ENCODE data around the gene POLR1G.
"Not testable (repeated sequence)": the region's sequence is repeated elsewhere in the genome, so short reads cannot be mapped to it uniquely, and the experiment has no call there.

Gene POLR1G

DNA sequence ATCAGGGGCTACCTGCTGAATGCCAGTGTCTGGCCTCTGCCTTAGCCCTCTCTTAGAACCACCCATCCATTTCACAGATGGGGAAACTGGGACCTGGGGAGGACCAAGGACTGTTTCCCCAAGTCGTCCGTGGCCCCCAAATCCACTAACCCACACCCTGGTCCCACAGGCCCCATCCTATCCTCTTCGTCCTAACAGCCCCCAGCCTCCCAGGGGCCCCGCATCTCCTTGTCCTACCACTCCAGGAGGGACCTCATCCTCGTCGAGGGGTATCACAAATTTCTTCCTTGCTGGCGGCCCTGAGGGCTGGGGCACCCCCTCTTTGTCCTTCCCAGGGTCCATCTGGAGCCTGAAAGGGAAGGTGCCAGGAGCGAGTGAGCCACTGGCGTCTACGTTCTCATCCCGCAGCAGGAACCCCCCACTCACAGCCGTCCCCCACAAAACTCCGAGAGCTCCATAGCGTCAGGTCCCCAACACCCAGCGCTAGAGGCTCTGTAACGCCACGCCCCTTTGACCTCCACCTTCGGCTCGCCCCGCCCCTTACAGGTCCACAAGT lies 16.7 kb downstream of the POLR1G start:
- DNase-seq = no peak

DNA sequence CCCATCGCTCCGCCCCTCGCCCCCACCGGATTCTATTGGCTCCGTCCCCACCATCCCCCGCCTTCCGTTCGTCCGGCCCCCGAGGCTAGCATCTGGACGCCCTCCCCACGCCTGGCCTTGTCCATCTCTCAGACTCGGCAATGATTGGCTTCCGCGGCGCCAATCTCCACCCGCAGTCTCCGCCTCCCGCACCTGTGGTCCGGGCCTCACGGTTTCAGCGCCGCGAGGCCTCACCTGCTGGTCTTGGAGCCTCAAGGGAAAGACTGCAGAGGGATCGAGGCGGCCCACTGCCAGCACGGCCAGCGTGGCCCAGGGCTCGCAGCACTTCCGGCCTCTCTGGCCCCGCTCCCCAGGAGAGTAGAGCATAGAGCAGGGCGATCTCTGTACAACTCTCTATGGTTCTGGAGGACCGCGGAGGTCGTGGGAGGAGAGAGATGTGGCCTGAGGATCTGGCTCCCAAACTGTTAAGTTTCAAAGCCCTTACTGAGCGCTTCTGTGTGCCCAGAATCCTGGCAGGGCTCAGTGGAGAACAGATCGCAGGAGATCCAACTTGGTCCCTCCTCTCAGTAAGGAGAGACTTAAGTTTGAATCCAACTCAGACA lies 17.2 kb downstream of the POLR1G start, which contains the start of gene ERCC1:
ERCC1 (minus strand) TSS at position 329 of the 602 bp plus-strand sequence. CDS start 543 bp downstream, outside the sequence.
- DNase-seq = peak; percentile 98

DNA sequence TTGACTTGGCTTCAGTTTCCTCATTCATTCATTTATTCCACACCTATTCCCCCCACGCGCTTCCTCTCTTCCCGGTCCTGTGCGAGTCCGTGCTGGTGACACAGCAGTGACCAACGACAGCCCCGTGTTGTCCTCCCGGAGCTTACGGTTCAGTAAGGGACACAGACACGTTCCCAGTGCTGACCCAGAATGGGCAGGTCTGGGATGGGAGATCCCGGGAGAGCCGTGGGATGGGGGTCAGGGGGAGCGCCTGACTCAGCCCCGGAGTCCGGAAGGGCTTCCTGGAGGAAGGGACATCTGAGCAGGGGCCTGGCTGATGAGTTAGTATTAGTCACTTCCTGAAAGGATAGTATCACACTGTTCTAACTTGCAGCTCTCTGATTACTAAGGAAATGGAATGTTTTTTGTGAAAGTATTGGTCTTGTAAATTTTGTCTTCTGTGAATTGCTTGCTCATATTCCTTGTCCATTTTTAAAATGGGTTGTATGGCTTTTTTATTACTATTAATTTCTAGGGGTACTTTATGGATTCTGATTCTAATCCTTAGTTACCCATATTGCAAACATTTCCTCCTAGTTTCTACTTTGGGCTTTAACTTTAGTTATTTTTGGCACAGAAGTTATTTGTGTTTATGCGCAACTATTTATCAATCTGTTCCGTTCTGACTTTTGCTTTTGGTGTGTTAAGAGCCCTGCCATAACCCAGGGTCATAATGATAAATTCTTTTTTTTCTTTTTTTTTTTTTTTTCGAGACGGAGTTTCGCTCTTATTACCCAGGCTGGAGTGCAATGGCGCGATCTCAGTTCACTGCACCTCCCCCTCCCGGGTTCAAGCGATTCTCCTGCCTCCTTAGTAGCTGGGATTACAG lies 18.0 kb downstream of the POLR1G start:
- peak; percentile 45 for DNase-seq

DNA sequence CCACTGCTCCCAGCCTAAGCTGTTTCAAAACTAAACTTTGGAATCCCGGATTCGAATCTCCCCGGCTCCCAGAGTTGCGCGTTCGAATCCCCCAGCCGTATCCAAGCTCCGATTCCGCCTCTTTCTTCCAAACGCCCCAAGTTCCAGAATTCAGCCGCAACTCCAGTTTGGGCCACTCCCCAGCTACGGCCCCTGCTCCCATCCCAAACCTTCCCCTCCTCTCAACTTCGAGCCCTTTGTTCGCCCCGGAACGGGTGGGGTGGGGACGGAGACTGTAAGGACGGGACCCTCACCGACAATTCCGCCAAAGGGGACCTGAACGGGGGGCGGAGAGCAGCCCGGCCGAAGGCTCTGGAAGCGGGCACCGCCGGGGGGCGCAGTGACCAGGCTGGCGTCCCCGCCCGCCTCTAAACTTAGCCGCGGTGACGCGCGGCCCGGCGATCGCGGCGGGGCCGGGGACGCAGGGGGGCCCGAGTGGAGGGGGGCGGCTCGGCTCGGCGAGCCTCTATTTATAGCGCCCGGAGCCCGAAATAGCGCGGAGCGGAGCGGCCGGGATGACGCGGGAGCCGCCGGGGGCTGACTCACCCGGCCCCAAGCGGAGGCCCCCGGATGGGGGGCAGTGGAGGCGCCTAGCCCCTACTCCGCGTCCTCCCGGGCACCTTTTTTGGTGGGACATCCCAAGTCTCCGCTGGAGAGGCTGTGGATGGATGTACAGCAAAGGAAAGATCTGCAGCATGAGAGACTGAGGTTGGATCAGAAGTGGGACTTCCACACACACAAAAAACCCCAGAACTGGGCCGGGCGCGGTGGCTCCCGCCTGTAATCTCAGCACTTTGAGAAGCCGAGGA lies 22.2 kb downstream of the POLR1G start:
- DNase-seq = peak; percentile 16

- peak; percentile 1 for DNase-seq
Observed at GRCh38 chr19:45429896-45430295, 23.5 kb downstream of the POLR1G start.

DNA sequence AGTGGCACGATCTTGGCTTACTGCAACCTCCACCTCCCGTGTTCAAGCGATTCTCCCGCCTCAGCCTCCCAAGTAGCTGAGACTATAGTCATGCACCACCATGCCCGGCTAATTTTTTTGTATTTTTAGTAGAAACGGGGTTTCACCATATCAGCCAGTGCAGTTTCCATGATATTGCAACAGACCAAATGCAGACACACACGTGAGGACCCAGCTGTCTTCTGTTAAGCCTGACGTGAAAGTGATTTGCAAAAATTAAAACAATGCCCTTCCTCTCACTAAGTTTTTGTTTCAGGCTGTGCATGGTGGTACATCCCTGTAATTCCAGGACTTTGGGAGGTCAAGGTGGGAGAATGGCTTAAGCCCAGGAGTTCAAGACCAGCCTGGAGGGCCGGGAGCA lies 24.6 kb downstream of the POLR1G start:
- peak; percentile 2 for DNase-seq

- not testable (repeated sequence) for DNase-seq
Observed at GRCh38 chr19:45432543-45432942, 26.1 kb downstream of the POLR1G start.

GRCh38 chr19:45437328-45437727 lies 30.9 kb downstream of the POLR1G start:
- DNase-seq = no peak

DNA sequence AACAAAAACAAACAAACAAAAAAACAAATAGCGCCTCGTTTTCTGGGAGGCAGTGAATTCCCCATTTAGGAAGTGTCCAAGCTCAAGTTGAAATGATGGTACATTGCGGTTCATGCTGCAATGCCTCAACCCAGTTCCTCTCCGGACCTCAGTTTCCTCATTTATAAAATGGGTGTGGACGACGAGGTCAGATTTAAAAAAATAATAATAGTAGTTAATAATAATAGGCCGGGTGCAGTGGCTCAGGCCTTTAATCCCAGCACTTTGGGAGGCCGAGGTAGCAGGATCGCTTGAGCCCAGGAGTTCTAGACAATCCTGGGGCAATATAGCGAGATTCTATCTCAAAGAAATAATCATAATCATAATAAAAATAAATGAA lies 32.7 kb downstream of the POLR1G start:
- no peak for DNase-seq

DNA sequence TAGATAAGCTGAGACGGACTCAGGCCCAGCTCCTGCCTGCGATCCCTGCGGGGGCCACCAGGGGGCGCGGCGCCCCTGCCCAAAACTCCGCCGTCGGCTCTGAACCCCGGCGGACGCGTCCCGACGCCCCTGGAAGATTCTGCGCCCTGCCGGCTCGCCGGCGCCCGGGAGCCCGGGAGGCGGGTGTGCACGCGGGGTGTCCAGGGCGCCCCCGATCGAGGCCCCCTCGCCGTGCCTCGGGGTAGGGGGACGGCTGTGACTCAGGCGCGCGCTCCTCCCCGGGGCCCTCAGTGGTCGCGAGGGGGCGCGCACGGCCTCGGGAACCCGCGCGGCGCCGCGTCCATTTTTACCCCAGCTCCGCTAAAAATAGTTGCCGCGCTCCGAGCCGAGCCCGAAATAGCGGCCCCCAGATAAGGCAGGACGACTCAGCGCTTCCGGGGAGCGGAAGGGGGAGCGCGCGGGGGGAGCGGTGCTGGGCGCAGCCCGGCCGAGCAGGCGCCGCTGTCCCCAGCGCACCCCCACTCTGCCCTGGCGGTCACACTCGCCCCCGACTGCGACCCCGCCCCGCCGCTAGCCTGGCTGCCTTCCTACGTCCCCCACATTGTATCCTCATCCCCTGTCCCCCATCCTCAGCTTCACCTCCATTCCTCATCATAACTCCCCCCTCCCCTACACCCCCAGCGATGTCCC lies 33.3 kb downstream of the POLR1G start:
- DNase-seq = peak; percentile 87

- no peak for DNase-seq
Observed at GRCh38 chr19:45440259-45440638, 33.8 kb downstream of the POLR1G start.

GRCh38 chr19:45440873-45441654 lies 34.6 kb downstream of the POLR1G start:
- DNase-seq = no peak

DNA sequence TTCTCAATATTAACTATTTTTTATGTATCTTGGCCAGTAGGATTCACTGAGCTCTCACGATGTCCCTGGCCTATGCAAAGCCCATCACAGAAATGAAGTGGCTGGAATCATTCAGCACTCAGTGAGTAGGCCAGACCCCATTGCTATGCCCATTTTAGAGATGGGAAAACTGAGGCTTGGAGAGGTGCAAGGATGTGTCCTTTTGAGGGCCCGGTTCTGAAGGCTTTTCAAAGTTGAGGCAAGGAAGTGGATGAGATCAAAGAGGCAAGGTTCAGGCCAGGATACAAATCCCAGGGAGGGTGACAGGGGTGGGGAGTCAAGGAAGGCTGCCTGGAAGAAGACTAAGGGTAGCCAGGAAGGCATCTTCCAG lies 35.9 kb downstream of the POLR1G start:
- no peak for DNase-seq

GRCh38 chr19:45442778-45443461 lies 36.5 kb downstream of the POLR1G start:
- peak; percentile 1 for DNase-seq

- no peak for DNase-seq
Observed at GRCh38 chr19:45443462-45444317, 37.2 kb downstream of the POLR1G start.

GRCh38 chr19:45444318-45445041 lies 38.0 kb downstream of the POLR1G start:
- peak; percentile 90 for DNase-seq

DNA sequence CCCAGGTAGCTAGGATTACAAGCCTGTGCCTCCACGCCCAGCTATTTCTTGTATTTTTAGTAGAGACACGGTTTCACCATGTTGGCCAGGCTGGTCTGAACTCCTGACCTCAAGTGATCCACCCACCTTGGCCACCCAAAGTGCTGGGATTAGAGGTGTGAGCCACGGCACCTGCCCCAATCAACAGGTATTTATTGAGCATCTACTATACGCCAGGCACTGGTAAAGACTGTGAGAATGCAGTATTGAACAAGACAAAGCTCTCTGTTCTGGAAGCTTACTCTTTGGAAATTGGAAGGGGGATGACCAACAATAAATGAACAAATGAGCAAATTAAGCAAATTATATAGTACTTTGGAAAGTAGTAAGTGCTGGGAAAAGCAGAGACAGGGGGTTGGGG lies 38.7 kb downstream of the POLR1G start:
- DNase-seq = no peak

DNA sequence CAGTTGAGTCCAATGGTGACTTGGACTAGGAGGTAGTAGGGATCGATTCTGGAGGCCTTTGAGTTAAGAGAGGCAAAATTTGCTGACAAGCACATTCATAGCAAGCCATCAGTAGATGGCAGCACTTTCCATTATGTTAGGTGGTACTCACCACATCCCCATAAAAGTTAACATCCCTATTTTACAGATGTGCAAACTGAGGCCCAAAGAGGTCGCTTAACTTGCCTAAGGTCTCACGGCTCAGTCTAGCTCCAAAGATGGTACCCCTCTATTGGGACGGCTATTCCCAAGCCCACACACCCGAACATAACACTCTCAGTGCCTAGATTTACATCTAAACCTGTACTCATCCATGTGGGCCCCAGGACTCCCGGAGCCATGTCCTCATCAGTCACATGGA lies 39.9 kb downstream of the POLR1G start:
- DNase-seq = peak; percentile 44

DNA sequence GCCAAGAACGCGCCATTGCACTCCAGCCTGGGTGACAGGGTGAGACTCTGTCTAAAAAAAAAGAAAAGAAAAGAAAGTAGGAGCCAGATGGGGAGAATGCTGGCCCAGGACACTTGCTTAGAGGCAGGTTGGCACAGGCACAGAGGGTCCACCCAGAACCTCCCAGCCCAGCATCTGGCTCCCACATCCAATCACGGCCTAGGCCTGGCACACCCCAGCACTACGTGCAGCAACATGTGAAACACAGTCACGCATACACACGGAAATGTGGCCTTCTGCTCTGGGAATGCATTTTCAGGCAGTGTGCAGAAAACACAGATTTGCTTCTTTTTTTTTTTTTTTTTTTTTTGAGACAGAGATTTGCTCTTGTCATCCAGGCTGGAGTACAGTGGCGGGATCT lies 40.5 kb downstream of the POLR1G start:
- no peak for DNase-seq

GRCh38 chr19:45448425-45448756 lies 41.9 kb downstream of the POLR1G start:
- DNase-seq = no peak

All from RPMI8226 (cell line).